HG02973 (cell line): ENCODE results near the gene FBXO9.
A peak's percentile ranks its signal among the peaks of the same experiment; 100 is the strongest.
"Not testable (repeated sequence)": the region's sequence is repeated elsewhere in the genome, so short reads cannot be mapped to it uniquely, and the experiment has no call there.

Experiments used
- ATAC-seq: cut with Tn5 transposase; IDR thresholded peaks from one replicate; pipeline ENCODE4 v1.9.1; 2021; ENCODE audit warnings: moderate library complexity; ENCODE audit not compliant: unreplicated experiment

The FBXO9 gene

DNA sequence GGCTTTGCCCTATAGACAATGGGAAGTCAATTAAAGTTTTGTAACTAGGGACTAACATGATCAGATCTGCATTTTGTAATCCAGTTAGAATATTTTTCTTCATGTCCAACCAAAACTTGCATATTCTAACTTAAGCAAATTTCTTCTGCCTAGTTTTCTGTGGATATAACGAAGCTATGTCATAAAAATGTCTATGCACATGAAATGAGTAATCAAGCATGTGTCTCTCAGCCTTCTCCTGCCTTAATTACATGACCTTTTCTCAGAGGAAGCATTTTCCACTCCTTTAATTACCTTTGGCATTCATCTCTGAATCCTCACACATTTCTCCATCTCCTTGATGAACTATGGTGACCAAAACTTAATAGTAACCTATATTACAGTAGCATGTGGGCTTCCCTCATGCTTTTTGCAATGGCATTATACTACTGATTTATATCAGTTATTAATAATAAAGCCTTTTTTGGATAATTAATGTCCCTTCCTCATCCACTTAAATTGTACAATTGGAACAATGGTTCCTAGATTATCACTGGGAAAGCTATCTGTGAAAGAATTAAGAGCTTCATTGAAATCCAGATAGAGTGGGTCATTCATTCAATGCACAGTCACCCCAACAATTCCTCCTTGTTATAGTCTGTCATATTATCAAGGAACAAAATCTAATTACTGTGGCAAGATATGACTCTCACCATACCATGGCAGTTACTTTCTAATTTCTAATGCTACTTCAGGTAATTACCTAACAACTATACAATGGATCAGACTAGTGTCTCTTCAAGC, 19.1 kb upstream of the FBXO9 start:
- no peak for ATAC-seq

DNA sequence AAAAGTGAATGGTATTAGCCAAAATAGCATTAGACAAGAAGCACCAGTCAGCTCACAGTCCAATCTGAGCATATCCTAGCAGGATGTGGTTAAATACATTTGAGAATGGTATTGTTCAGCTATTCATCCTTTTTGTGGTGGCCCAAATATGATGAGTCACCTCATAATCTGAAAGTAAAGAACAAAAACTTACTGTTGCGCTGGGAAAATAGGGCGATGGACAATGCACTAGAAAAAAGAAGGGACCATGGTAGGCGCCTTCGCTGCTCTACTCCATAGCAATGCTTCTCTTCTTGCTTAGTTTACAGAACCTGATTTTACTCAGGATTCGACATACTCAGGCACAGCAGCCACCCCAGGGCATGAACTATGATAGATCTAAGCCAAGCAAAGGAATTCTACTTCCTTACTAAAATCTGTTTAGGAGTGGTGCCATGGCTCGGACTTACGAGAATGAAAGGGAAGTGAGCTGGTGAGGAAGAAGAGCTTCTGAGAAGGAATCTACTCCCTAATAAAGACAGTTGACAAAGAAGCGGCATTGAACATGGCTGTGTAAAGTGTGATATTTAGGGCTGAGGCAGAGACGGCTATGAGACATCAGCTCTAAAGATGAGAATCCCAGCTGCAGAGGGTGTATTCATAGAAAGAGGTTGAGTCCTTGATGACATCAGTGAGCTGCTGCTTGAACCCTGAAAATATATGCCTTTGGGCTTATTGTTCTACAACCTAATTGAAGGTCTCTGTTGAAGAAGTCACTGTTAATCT, 16.6 kb upstream of the FBXO9 start:
- ATAC-seq = peak; percentile 93

DNA sequence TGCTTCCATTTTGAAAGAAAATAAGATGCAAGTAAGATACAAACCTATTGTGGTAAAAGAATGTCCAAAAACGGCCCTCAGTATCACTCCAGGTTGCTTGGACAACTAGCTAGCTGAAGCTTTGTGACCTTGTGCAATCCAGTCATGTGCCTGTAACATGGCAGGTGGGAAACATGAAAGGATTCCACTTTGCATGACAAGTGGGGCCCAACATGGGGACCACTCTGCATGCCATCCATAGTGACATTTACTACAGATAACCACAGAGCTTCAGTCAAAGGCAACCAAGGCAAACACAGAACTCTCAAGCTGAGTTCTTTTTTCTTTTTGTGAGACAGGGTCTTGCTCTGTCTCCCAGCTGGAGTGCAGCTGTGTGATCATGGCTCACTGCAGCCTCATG, 15.8 kb upstream of the FBXO9 start:
- ATAC-seq = no peak

DNA sequence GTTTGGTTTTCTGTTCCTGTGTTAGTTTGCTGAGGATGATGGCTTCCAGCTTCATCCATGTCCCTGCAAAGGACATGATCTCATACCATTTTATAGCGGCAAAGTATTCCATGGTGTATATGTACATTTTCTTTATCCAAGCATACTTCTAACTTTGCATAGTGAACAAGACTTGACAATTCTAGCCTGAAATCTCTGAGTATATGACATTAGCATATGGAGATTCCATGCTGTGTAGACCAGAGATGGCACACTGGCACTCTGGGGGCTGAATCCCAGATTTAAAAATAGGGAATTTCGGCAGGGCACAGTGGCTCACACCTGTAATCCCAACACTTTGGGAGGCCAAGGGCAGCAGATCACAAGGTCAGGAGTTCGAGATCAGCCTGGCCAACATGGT, 13.1 kb upstream of the FBXO9 start:
- not testable (repeated sequence) for ATAC-seq

DNA sequence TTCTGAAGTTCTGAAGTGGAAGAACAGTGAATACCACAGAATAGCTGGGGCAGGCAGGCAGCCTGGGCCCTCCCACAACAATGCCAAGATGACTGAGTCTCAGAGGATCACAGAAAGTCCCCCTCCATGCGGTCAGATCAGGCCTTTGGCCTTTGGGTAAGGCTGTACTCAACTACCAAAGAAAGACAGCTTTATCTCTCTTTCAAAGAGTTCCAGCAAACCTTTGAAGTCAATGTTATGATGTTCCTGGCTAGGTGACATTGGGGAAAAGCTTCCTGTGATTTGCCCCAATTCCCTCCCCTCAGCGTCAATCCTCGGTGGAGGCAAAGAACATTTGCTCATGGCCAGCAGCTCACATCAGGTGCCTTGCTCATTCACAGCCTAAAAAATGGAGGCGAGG, 10.7 kb upstream of the FBXO9 start:
- no peak for ATAC-seq

DNA sequence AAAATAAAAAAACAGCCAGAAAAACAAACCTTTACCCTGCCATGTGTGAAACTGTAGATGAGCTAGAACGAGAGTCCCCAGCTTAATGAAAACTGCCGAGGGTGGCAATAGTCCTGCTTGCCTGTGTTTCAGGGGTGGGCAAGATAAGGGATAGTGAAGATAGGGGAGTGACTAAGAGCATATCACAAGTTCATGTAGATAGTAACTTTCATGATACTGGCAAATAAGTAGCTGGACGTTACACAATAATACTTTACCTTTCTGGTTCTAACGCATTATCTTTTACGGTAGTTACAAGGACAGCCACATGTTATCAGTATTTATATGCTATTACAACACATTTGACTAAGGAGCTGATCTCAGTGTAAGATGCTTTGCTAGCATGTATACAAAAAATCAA, 9.3 kb upstream of the FBXO9 start:
- ATAC-seq = no peak

DNA sequence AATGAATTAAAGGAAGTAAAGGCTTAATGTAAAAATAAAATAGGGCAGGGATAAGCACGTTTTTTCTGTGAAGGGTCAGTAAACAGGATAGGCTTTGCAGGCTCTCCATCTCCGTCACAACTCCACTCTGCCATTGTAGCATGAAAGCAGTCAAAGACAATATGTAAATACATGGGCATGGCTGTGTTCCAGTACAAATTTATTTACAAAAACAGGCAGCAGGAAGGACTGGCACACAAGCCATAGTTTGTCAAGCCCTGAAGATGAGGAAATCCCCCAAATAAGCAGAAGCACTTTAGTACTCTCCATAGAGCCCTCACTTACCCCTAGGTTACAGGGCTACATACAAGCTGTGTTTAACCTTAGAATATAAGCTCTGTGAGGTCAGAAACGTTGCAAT, 8.9 kb upstream of the FBXO9 start:
- no peak for ATAC-seq

DNA sequence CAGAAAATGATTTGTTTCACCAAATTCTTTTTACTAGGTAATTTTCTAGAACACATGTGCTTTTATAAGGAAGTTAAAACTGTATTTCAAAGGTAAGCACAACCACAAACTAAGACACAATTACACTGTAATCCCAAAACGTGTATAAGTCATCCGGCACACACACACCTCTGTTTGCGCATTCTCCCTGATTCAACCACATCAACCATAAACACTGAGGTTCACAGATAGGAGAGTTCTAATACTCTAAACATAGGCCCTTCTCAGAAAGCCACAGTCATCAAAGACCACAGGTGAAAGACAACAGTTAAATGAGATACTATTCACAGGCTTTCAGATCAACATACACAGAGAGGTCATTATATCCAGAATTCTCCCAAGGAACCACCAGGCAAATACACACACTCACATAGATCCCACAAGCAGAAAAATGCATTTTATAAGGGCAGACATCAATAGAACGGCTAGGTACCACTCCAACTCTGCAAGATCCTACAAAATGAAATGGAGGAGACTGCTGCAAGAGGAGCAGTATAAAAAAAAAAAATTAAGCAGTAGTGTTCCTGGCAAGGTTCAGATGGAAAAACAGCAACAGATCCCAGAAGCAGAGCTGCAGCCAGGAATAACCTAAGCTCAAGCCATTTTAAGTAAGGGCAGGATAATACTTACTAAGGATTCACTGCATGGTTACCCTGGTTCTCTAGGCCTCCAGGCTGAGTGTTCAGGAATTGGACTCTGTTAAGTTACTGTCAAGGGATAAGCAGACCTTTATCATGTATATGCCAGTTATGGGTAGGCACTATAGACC, 6.6 kb upstream of the FBXO9 start:
- no peak for ATAC-seq

DNA sequence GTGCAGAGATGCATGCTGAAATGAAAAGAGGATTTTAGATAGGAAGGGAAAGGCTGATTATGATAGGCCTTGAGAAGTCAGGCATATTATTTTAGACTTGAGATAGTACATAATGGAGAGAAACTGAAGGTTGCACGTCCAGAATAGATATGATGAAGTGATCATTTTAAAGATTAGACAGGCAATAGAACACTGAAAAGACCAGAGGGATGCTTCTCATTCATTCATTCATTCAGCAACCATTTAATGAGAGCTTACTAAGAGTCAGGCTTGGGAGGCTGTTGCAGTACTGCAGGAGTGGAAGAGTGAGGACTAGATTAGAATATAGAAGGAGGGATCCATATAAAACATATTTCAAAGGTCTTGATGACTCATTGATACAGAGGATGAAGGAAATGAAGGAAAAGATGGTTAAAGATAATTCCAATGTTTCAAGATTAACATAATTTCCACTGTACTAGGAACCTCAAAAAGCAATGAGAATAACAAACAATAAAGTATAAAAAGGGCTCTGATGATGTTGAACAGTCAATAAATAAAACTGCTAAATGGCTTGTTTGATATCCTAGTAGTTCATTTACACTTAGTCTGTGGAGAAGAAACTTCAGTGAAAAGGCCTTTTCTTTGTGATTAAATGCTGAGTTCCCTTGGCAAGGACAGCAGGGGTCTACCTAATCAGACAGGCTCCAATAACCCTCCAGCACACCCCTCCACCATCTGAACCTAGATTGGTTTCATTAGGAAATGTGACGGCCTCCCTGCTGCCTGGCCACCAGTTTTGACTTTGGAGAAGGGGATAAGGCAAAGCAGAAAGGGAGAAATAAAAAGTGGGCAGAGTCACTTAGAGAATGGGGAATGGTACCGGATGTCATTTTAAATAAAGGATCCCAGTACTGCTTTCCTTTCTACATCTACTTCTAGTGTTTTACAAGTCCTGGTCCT, 5.3 kb upstream of the FBXO9 start:
- ATAC-seq = no peak

DNA sequence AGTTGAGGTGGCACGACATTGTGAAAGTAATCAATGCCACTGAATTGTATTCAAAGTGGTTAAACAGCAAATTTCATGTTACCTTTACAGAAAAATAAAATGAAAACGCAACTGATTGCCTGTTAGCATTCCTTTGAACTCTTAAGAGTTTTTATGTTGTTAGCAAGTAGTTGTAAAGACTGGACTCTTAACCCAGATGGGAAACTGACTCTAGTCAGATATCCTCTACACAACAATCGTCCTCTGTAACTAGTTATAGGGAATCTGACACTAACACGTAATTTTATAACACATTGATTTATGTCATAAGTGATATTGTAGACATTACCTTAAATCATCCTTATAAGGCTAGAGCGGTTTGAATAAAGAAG, 3.0 kb upstream of the FBXO9 start:
- ATAC-seq = no peak

DNA sequence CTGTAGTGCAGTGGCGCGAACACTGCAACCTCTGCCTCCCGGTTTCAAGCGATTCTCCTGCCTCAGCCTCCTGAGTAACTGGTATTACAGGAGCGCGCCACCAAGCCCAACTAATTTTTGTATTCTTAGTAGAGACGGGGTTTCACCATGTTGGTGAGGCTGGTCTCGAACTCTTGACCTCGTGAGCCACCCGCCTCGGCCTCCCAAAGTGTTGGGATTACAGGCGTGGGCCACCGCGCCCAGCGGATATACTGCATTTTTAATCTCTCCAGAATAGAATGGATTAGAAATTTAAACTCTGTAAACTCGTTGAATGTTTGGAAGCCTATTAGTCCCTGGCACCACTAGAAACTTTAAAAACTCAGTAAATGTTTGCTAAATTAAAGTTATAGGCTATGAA, 949 bp upstream of the FBXO9 start:
- ATAC-seq = not testable (repeated sequence)

DNA sequence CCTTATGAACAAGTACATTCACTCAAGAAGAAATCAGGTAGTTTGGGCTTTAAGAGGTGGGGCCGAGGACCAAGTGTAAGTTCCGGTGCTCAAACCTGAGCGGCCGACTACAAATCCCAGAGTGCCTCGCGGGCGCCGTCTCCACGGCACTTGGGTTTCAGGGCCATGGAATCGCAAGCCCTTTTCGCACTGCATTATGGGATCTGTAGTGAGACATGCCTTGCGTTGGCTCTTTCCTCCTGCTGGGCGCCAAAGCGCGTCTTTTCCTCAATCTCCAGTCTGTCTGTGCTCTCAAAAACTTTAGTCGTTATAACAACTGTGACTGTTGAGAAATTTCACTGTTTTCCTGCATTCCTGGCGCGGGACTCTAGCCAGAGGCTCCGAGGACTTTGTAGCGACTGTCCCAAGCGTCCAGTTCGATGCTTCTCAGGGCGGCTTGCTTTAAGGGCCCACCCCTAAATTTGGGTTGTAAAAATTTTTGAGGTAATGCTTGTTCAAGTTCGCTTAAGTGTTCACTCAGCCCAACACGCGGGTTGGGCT, 408 bp upstream of the FBXO9 start:
- peak; percentile 76 for ATAC-seq

DNA sequence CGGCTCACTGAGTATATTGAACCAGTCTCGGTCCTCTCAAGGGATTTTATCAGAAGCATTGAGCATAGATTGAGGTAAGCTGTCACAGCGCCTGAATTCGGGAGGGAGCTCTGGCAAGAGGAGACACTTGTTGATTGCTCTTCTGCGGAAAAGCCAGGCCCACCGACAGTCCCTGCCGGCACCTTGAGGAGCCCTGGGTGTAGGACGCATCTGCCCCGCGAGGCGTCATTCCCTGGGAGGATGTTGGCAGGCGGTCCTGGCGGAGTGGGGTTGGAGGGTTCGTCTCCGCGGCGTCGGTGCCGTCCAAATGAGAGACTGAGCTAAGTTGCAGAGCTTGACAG, 843 bp downstream of the FBXO9 start:
- ATAC-seq = no peak

DNA sequence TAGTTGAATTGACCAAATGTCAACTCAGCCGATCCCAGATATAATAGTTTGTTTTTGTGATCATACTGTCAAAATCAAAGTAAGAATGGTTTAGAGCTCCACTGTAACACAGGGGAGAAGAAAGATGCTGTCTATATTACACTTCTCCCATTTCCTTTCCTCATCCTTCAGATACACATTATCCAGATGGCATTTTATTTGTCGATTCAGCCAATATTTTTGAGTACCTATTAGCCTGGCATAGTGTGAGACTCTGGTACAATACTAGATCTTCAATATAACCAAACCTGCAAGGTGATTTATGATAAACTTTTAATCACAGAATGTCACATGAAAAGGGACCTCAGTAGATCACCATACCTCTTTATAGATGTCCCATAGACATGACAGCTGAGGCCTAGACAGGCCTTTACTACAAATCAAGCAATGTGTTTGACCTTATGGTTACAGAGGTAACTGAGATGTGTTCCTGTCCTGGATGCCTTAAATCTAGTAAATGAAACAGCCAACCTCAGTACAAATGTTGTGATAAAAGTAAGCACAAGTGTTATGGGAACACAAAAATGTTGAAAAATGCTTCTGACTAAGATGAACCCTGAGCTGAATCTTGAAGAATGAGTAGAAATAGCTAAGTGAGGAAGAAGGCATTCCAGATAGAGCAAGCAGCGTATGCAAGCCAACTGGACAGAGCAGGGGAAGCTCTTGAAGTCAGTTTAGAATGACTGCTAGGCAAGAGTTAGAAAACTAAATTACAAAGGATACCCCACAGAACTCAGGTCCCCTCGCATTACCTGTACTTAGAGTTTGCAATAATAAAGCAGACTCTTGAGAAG, 1.9 kb downstream of the FBXO9 start:
- no peak for ATAC-seq

DNA sequence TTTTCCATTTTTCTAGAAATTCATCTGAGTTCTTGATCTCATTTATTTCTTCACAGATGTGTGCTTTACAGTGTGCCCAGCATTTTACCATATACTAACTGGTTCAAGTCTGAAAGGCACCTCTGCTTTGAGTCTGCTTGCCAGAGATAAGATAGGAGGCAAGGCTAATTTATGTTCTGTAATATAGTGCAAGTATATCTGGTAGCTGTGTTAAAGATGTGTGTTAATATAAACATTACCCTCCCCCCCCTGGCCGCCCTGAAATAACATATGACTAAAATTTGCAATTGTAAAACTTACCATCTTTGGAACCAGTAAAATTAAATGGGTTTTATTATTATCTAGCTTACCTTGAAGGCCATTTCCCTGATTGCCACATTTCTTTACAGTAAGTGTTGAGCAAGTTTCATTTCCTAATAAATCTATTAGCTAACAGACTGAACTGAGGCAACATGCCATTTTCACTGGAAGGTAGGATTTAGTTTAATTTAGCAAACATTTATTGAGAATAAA, 2.7 kb downstream of the FBXO9 start:
- ATAC-seq = no peak

DNA sequence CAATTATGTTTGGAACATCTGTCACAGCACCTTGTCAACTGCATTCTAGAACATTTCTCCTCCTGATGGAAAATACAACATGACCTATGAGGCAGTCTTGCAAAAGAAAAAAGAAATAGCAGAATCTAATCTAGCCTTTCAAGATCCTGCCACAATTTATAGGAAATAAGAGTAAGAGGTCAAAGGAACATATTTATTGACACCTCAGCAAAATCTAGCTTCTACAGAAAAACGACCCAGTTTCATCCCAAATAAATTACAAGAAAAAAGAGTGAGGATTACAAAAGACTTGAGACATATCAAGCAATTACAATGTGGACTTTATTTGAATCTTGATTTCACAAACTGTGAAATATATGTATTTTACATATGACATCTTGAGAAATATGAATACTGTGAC, 4.2 kb downstream of the FBXO9 start:
- ATAC-seq = no peak

DNA sequence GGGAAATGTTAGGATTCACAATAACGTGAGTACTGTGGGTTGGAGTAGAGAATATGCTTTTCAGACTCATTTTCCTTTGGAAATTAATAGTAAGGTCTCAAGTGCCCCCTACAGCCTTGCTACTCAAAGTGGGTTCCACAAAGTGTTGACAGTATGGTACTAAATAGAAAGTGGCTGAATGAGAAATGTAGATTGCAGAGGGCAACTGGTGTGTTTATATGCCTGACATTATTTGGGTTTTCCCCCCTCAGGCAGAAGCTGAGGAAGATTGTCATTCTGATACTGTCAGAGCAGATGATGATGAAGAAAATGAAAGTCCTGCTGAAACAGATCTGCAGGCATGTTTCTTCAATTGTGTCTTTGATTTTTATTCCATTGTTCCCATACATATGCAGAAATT, 5.6 kb downstream of the FBXO9 start:
- ATAC-seq = peak; percentile 64

DNA sequence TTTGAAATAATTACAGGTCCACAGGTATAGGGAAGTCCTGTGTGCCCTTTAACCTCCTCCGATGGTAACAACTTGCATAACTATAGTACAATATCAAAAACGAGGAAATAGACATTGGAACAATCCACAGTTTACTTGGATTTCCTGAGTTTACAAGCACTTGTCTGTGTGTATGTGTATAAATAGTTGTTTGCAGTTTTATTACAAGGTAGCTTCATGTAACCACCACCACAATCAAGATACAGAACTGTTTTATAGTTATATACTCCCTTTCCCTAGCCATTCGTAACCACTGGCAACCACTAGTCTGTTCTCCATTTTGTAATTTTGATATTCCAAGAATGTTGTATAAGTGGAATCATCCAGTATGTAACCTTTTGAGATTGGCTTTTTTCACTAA, 9.1 kb downstream of the FBXO9 start:
- no peak for ATAC-seq

DNA sequence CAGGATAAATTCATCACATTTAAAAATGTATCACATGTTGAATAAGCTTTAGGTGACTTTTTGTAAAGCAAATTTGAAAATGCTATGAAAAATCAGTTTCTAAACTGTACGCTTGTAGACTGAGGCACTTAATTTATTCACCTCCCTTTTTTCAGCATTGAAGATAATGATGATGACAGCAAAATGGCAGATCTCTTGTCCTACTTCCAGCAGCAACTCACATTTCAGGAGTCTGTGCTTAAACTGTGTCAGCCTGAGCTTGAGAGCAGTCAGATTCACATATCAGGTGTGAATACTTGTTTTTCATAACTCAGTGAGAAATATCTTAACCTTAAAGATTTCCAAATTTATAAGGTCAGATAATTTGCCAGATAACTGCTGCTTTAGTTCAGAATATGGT, 15.6 kb downstream of the FBXO9 start:
- ATAC-seq = no peak
